ENCODE measurements around the gene PTPRJ. TPM values are rescaled to one million over a fixed set of nuclear protein-coding genes. Genes with fewer than 3 reads are reported as not detected.
"Not testable (repeated sequence)": the region's sequence is repeated elsewhere in the genome, so short reads cannot be mapped to it uniquely, and the experiment has no call there.

The PTPRJ gene
- total RNA-seq, 2 donors from 2014 or later: 3.4 to 8.0 TPM

GRCh38 chr11:47941907-47942558 lies 38.3 kb upstream of the PTPRJ start:
- DNase-seq (ENCODE audit: low spot score): no peak
- peaks cover 0 to 7% of the 10 kb centered on the region in 2 donors for H3K4me1 ChIP-seq
- no peak overlapping the region for H3K27ac ChIP-seq
- TF ChIP-seq, protein P1, sequence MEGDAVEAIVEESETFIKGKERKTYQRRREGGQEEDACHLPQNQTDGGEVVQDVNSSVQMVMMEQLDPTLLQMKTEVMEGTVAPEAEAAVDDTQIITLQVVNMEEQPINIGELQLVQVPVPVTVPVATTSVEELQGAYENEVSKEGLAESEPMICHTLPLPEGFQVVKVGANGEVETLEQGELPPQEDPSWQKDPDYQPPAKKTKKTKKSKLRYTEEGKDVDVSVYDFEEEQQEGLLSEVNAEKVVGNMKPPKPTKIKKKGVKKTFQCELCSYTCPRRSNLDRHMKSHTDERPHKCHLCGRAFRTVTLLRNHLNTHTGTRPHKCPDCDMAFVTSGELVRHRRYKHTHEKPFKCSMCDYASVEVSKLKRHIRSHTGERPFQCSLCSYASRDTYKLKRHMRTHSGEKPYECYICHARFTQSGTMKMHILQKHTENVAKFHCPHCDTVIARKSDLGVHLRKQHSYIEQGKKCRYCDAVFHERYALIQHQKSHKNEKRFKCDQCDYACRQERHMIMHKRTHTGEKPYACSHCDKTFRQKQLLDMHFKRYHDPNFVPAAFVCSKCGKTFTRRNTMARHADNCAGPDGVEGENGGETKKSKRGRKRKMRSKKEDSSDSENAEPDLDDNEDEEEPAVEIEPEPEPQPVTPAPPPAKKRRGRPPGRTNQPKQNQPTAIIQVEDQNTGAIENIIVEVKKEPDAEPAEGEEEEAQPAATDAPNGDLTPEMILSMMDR (IDR thresholded peaks at IDR 0.05): no peak
- no peak overlapping the region for H3K4me3 ChIP-seq
- no peaks in the 10 kb centered on the region for H3K27me3 ChIP-seq
- no peaks in the 10 kb centered on the region for H3K9me3 ChIP-seq
- H3K36me3 ChIP-seq: no peaks in the 10 kb centered on the region

DNA sequence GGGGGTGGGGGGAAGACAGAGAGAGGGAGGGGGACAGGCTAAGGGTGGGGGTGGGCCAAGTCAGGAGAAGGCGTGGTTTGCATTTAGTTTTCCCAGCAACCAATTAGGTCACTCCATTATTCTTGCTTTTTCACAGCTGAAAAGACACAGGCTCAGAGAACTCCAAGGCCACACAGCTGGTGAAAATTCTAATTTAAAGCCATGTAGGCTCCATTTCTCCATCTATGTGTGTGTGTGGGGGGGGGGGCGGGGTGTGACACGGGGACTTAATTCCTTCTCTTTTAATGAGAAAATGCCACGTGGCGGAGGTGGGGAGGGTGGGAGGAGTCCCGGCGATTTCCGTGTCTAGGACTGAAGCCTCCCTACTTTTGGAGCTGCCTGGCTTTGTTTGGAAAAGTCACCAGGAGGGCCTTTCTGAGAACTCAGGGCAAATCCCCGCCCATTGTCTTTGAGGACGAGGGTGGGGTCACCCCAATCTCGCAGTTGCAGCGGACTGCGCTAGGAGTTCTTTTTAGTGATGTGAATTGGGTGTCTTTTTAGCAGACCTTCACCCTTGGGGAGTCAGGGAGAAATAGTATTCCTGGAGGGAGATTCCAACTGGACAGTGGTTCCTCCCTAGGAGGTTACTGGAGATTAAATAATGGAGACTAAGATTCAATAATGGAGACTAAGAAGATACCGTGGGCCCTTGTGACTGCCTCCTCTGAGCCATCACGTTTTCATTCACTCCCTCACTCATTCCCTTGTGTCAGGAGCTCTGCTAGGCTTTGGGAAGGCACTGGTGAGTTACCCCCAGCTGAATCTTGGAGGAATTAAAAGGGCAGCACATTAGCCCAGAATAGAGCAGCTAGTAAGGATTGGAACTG lies 36.4 kb upstream of the PTPRJ start:
- Histone ChIP-seq H3K9me3 (no peaks in the 10 kb centered on the region), H3K4me3 (no peak overlapping the region), H3K27ac (no peak overlapping the region), H3K4me1 (peaks cover 0 to 4% of the 10 kb centered on the region in 2 donors), H3K36me3 (no peaks in the 10 kb centered on the region), H3K27me3 (no peaks in the 10 kb centered on the region)
- TF ChIP-seq, protein P1 (IDR thresholded peaks at IDR 0.05): no peak
- DNase-seq (ENCODE audit: low spot score): no peak

GRCh38 chr11:47944632-47945031 lies 35.7 kb upstream of the PTPRJ start:
- no peak overlapping the region for H3K27ac ChIP-seq
- no peaks in the 10 kb centered on the region for H3K27me3 ChIP-seq
- TF ChIP-seq, protein P1 (IDR thresholded peaks at IDR 0.05): no peak
- H3K4me3 ChIP-seq: no peak overlapping the region
- H3K9me3 ChIP-seq: no peaks in the 10 kb centered on the region
- H3K36me3 ChIP-seq: no peaks in the 10 kb centered on the region
- H3K4me1 ChIP-seq: peaks cover 0 to 4% of the 10 kb centered on the region in 2 donors
- no peak for DNase-seq (ENCODE audit: low spot score)

- DNase-seq (ENCODE audit: low spot score): peak; percentile 87
- H3K4me1 ChIP-seq: peaks cover 0 to 4% of the 10 kb centered on the region in 2 donors
Observed at GRCh38 chr11:47946682-47947559, 33.4 kb upstream of the PTPRJ start.

DNA sequence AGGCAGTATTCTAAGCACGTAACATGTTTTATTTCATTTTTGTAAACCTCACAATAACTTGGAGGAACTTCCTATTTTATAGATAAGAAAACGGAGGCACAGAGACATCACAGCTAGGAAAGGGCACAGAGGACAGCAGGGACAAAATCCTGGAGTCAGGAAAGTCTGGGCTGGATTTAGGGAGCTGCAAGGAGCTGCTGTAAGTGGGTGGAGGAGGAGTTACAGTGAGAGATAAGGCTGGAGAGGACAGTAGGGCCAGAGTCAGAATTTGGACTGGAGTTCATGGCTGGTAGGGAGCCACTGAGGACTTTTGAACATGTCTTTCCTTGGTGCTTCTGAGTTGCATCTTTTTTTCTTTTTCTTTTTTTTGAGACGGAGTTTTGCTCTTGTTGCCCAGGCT lies 32.2 kb upstream of the PTPRJ start:
- H3K27ac ChIP-seq: no peak overlapping the region
- H3K4me3 ChIP-seq: no peak overlapping the region
- no peaks in the 10 kb centered on the region for H3K36me3 ChIP-seq
- H3K4me1 ChIP-seq: peaks cover 0 to 4% of the 10 kb centered on the region in 2 donors
- no peaks in the 10 kb centered on the region for H3K27me3 ChIP-seq
- H3K9me3 ChIP-seq: no peaks in the 10 kb centered on the region
- DNase-seq (ENCODE audit: low spot score): no peak
- TF ChIP-seq, protein P1 (IDR thresholded peaks at IDR 0.05): no peak

More at GRCh38 chr11:47946682-47947559, 33.4 kb upstream of the PTPRJ start:
- TF ChIP-seq, protein P1 (IDR thresholded peaks at IDR 0.05): no peak
- H3K4me3 ChIP-seq: no peak overlapping the region
- no peaks in the 10 kb centered on the region for H3K27me3 ChIP-seq
- H3K9me3 ChIP-seq: no peaks in the 10 kb centered on the region
- H3K27ac ChIP-seq: no peak overlapping the region
- H3K36me3 ChIP-seq: no peaks in the 10 kb centered on the region

GRCh38 chr11:47949001-47949675 lies 31.2 kb upstream of the PTPRJ start:
- not testable (repeated sequence) for H3K9me3 ChIP-seq; DNase-seq (ENCODE audit: low spot score); H3K4me1 ChIP-seq; H3K36me3 ChIP-seq; H3K27me3 ChIP-seq; H3K4me3 ChIP-seq; H3K27ac ChIP-seq
